Sigmoid colon (tissue), 4 donors: ENCODE measurements around the gene P2RY13.

ENCODE experiments used
- POLR2AphosphoS5 ChIP-seq, 4 donors: sonication (generic); formaldehyde crosslinking; IDR thresholded peaks; one replicate each; pipeline ENCODE4 v1.6.1; 2017; ENCODE audit warnings: antibody characterized with exemption in 4 of 4
- TF ChIP-seq, protein P1 (sequence below), 4 experiments: fragments of 450-650 bp in 3 of 4; fragments of 200-600 bp in 1 of 4; IDR thresholded peaks; one replicate each; pipeline ENCODE4 v1.5.1; 2016 to 2019; ENCODE audit warnings: antibody characterized with exemption in 4 of 4, mild to moderate bottlenecking in 3 of 4, moderate library complexity in 2 of 4

DNA sequence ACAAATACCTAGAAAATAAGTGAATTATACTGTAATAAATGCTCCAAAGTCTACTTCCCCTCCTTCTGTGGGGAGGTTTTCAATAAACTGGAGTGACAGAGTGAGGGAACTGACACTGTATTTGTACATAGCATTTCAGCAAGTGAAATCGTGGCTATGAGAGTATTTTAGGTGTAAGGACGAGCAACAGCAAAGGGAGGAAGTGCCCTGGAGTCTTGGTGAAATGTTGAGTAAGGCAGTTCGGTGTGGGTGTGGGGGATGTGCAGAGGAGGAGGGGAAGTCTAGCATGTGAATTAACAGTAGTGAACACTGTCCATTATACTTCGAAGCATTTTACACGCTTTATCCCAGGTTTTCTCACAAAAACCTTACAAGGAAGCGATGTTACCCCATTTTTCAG lies 18.1 kb upstream of the P2RY13 start:
- TF ChIP-seq, protein P1, sequence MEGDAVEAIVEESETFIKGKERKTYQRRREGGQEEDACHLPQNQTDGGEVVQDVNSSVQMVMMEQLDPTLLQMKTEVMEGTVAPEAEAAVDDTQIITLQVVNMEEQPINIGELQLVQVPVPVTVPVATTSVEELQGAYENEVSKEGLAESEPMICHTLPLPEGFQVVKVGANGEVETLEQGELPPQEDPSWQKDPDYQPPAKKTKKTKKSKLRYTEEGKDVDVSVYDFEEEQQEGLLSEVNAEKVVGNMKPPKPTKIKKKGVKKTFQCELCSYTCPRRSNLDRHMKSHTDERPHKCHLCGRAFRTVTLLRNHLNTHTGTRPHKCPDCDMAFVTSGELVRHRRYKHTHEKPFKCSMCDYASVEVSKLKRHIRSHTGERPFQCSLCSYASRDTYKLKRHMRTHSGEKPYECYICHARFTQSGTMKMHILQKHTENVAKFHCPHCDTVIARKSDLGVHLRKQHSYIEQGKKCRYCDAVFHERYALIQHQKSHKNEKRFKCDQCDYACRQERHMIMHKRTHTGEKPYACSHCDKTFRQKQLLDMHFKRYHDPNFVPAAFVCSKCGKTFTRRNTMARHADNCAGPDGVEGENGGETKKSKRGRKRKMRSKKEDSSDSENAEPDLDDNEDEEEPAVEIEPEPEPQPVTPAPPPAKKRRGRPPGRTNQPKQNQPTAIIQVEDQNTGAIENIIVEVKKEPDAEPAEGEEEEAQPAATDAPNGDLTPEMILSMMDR (IDR thresholded peaks at IDR 0.05) = no peak
- TF ChIP-seq POLR2AphosphoS5 (IDR thresholded peaks at IDR 0.05) = no peak
